Ramos (cell line): ENCODE data around the gene ANXA11.

Source experiments
- in situ Hi-C: fragments of 300-500 bp; cut with MboI; formaldehyde crosslinking; loops from one replicate; pipeline ENCODE4 v1.14.3; 2022; ENCODE audit warnings: low sequenced_read_pairs; ENCODE audit not compliant: unreplicated experiment

ANXA11 gene

GRCh38 chr10:80192553-80192952 lies 12.8 kb downstream of the ANXA11 start:
- in situ Hi-C loops: loop anchor here (25.0 kb wide), 1 partner anchor 930 kb away; no protein-coding TSS in a partner anchor

GRCh38 chr10:80191589-80192270 lies 13.6 kb downstream of the ANXA11 start:
- in situ Hi-C loops: loop anchor here (25.0 kb wide), 1 partner anchor 929 kb away; no protein-coding TSS in a partner anchor

- in situ Hi-C loops: loop anchor here (10.0 to 25.0 kb wide), 2 partner anchors 266 to 926 kb away; partner anchors contain the start of gene TSPAN14
Measured at GRCh38 chr10:80188713-80189112, 16.6 kb downstream of the ANXA11 start.

GRCh38 chr10:80187465-80188409 lies 17.6 kb downstream of the ANXA11 start:
- in situ Hi-C loops: loop anchor here (10.0 to 25.0 kb wide), 2 partner anchors 267 to 925 kb away; partner anchors contain the start of gene TSPAN14

GRCh38 chr10:80187060-80187459 lies 18.3 kb downstream of the ANXA11 start:
- in situ Hi-C loops: loop anchor here (10.0 to 25.0 kb wide), 2 partner anchors 268 to 925 kb away; partner anchors contain the start of gene TSPAN14

GRCh38 chr10:80186364-80187012 lies 18.8 kb downstream of the ANXA11 start:
- in situ Hi-C loops: loop anchor here (10.0 to 25.0 kb wide), 2 partner anchors 268 to 924 kb away; partner anchors contain the start of gene TSPAN14

- in situ Hi-C loops: loop anchor here (10.0 to 25.0 kb wide), 2 partner anchors 269 to 923 kb away; partner anchors contain the start of gene TSPAN14
Measured at GRCh38 chr10:80185578-80186299, 19.6 kb downstream of the ANXA11 start.

- in situ Hi-C loops: loop anchor here (10.0 to 25.0 kb wide), 2 partner anchors 271 to 922 kb away; partner anchors contain the start of gene TSPAN14
Measured at GRCh38 chr10:80184291-80184690, 21.0 kb downstream of the ANXA11 start.

- in situ Hi-C loops: loop anchor here (10.0 to 25.0 kb wide), 2 partner anchors 271 to 921 kb away; partner anchors contain the start of gene TSPAN14
Measured at GRCh38 chr10:80183436-80183835, 21.9 kb downstream of the ANXA11 start.

GRCh38 chr10:80182986-80183385 lies 22.4 kb downstream of the ANXA11 start:
- in situ Hi-C loops: loop anchor here (10.0 to 25.0 kb wide), 2 partner anchors 272 to 921 kb away; partner anchors contain the start of gene TSPAN14

- in situ Hi-C loops: loop anchor here (25.0 kb wide), 1 partner anchor 916 kb away; no protein-coding TSS in a partner anchor
Measured at GRCh38 chr10:80177781-80178636, 27.3 kb downstream of the ANXA11 start.

GRCh38 chr10:80176526-80176925 lies 28.8 kb downstream of the ANXA11 start:
- in situ Hi-C loops: loop anchor here (25.0 kb wide), 1 partner anchor 914 kb away; no protein-coding TSS in a partner anchor

GRCh38 chr10:80174641-80175395 lies 30.5 kb downstream of the ANXA11 start:
- in situ Hi-C loops: loop anchor here (25.0 kb wide), 1 partner anchor 913 kb away; no protein-coding TSS in a partner anchor

GRCh38 chr10:80173466-80173865 lies 31.9 kb downstream of the ANXA11 start:
- in situ Hi-C loops: no loop called here

- in situ Hi-C loops: no loop called here
Measured at GRCh38 chr10:80172896-80173295, 32.4 kb downstream of the ANXA11 start.

- in situ Hi-C loops: no loop called here
Measured at GRCh38 chr10:80171248-80171660, 34.1 kb downstream of the ANXA11 start.

- in situ Hi-C loops: no loop called here
Measured at GRCh38 chr10:80170641-80171040, 34.7 kb downstream of the ANXA11 start.
